Ishikawa (cell line): Measurements from ENCODE around the gene CORO1A.

Source experiments
- CEBPB ChIP-seq: IDR thresholded peaks from 2 replicates; pipeline ENCODE4 v1.6.1; 2012
- CREB1 ChIP-seq: IDR thresholded peaks from 2 replicates; pipeline ENCODE4 v1.6.1; 2012; ENCODE audit warnings: low read depth
- EGR1 ChIP-seq: IDR thresholded peaks from 2 replicates; pipeline ENCODE4 v1.6.1; 2012
- EP300 ChIP-seq: IDR thresholded peaks from 2 replicates; pipeline ENCODE4 v1.6.1; 2012; ENCODE audit warnings: borderline replicate concordance
- FOXM1 ChIP-seq: IDR thresholded peaks from 2 replicates; pipeline ENCODE4 v1.6.1; 2012; ENCODE audit warnings: low read depth, borderline replicate concordance
- NFIC ChIP-seq: IDR thresholded peaks from 2 replicates; pipeline ENCODE4 v1.6.1; 2012
- RAD21 ChIP-seq: IDR thresholded peaks from 2 replicates; pipeline ENCODE4 v1.6.1; 2012; ENCODE audit warnings: low read depth
- TAF1 ChIP-seq: IDR thresholded peaks from 2 replicates; pipeline ENCODE4 v1.6.1; 2012; ENCODE audit warnings: low read depth, mild to moderate bottlenecking
- TCF12 ChIP-seq: IDR thresholded peaks from 2 replicates; pipeline ENCODE4 v1.6.1; 2012; ENCODE audit warnings: low read depth
- TEAD4 ChIP-seq: IDR thresholded peaks from 2 replicates; pipeline ENCODE4 v1.6.1; 2012
- YY1 ChIP-seq: IDR thresholded peaks from 2 replicates; pipeline ENCODE4 v1.6.1; 2012; ENCODE audit warnings: low read depth
- ZBTB7A ChIP-seq: IDR thresholded peaks from 2 replicates; pipeline ENCODE4 v1.6.1; 2012; ENCODE audit warnings: low read depth
- TF ChIP-seq, protein P1 (sequence below): IDR thresholded peaks from 2 replicates; pipeline ENCODE4 v1.6.1; 2012
- TF ChIP-seq, protein P2 (sequence below): IDR thresholded peaks from 2 replicates; pipeline ENCODE4 v1.6.1; 2012; ENCODE audit warnings: low read depth, mild to moderate bottlenecking
- TF ChIP-seq, protein P3 (sequence below): IDR thresholded peaks from 2 replicates; pipeline ENCODE4 v1.6.1; 2012

The CORO1A gene

DNA sequence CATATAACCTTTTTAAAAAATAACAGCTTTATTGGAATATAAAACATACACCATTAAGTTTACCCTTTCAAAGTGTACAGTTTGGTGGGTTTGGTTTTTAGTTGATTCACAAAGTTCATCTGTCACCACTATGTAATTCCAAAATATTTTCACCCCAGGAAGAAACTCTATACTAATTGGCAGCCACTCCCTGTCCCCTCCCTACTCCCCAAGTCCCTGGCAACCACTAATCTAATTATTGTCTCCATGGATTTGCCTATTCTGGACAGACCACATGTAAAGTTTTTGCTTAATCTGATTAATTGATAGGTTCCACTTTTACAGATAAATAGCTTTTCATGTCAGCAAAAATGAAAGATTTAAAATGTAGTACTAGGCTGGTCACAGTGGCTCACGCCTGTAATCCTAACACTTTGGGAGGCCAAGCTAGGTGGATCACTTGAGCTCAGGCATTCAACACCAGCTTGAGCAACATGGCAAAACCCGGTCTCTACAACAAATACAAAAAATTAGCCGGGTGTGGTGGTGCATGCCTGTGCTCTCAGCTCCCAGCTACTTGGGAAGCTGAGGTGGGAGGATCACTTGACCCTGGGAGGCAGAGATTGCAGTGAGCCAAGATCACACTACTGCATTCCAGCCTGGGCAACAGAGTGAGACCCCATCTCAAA, 35.4 kb upstream of the CORO1A start:
- TF ChIP-seq, protein P1, sequence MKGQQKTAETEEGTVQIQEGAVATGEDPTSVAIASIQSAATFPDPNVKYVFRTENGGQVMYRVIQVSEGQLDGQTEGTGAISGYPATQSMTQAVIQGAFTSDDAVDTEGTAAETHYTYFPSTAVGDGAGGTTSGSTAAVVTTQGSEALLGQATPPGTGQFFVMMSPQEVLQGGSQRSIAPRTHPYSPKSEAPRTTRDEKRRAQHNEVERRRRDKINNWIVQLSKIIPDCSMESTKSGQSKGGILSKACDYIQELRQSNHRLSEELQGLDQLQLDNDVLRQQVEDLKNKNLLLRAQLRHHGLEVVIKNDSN = no peak
- TF ChIP-seq, protein P2, sequence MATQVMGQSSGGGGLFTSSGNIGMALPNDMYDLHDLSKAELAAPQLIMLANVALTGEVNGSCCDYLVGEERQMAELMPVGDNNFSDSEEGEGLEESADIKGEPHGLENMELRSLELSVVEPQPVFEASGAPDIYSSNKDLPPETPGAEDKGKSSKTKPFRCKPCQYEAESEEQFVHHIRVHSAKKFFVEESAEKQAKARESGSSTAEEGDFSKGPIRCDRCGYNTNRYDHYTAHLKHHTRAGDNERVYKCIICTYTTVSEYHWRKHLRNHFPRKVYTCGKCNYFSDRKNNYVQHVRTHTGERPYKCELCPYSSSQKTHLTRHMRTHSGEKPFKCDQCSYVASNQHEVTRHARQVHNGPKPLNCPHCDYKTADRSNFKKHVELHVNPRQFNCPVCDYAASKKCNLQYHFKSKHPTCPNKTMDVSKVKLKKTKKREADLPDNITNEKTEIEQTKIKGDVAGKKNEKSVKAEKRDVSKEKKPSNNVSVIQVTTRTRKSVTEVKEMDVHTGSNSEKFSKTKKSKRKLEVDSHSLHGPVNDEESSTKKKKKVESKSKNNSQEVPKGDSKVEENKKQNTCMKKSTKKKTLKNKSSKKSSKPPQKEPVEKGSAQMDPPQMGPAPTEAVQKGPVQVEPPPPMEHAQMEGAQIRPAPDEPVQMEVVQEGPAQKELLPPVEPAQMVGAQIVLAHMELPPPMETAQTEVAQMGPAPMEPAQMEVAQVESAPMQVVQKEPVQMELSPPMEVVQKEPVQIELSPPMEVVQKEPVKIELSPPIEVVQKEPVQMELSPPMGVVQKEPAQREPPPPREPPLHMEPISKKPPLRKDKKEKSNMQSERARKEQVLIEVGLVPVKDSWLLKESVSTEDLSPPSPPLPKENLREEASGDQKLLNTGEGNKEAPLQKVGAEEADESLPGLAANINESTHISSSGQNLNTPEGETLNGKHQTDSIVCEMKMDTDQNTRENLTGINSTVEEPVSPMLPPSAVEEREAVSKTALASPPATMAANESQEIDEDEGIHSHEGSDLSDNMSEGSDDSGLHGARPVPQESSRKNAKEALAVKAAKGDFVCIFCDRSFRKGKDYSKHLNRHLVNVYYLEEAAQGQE = no peak
- TF ChIP-seq TEAD4 (no peak), FOXM1 (no peak), EP300 (no peak), NFIC (no peak), CREB1 (no peak), TAF1 (no peak), RAD21 (no peak), CEBPB (no peak), EGR1 (no peak), ZBTB7A (no peak), YY1 (no peak), TCF12 (no peak)
- TF ChIP-seq, protein P3, sequence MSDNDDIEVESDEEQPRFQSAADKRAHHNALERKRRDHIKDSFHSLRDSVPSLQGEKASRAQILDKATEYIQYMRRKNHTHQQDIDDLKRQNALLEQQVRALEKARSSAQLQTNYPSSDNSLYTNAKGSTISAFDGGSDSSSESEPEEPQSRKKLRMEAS = no peak

DNA sequence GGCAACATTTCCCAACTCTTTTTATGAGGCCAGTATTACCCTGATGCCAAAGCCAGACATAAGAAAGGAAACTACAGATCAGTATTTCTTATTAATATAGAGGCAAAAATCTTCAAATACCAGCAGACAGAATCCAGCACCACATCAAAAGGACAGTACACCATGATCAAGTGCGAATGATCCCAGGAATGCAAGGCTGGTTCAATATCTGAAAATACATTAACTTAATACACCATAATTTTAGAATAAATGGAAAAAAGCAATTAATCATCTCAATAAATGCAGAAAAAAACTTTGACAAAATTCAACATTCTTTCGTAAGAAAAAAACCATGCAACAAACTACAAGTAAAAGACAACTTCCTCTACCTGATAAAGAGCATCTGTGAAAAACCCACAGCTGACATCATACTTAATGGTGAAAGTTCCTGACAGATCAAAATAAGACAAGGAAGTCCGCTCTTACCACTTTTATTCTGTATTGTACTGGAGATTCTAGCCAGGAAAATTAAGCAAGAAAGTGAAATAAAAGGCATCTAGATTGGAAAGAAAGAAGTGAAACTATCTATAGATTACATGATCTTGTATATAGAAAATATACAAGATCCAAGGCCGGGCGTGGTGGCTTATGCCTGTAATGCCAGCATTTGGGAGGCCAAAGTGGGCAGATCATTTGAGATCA, 34.0 kb upstream of the CORO1A start:
- TF ChIP-seq NFIC = no peak
- TF ChIP-seq CEBPB = no peak
- no peak for TF ChIP-seq EGR1
- no peak for TF ChIP-seq EP300
- TF ChIP-seq, protein P2 = no peak
- no peak for TF ChIP-seq CREB1
- TF ChIP-seq TAF1 = no peak
- TF ChIP-seq TEAD4 = no peak
- TF ChIP-seq, protein P3 = no peak
- TF ChIP-seq FOXM1 = no peak
- TF ChIP-seq ZBTB7A = no peak

DNA sequence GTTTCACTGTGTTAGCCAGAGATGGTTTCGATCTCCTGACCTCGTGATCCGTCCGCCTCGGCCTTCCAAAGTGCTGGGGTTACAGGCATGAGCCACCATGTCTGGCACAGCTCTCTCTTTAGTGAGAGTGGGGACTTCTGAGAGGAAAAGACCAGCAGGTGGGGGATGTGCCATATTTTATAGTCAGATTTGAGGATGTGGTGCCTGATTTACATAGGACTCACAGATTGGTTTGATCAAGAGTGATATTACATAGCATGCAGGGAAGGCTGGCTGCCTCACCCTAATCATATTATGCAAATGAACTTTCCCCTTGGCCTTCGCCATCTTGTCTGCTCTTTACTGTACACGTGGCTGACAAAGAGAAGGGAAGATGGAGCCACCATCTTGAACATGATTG, 32.3 kb upstream of the CORO1A start:
- TF ChIP-seq, protein P3 = no peak
- TF ChIP-seq, protein P2 = no peak
- TF ChIP-seq EP300 = no peak
- TF ChIP-seq RAD21 = no peak
- no peak for TF ChIP-seq EGR1
- no peak for TF ChIP-seq FOXM1
- no peak for TF ChIP-seq ZBTB7A
- no peak for TF ChIP-seq TCF12
- TF ChIP-seq NFIC = no peak
- no peak for TF ChIP-seq CREB1
- TF ChIP-seq, protein P1 = no peak
- no peak for TF ChIP-seq TAF1
- no peak for TF ChIP-seq YY1
- no peak for TF ChIP-seq CEBPB
- TF ChIP-seq TEAD4 = no peak

DNA sequence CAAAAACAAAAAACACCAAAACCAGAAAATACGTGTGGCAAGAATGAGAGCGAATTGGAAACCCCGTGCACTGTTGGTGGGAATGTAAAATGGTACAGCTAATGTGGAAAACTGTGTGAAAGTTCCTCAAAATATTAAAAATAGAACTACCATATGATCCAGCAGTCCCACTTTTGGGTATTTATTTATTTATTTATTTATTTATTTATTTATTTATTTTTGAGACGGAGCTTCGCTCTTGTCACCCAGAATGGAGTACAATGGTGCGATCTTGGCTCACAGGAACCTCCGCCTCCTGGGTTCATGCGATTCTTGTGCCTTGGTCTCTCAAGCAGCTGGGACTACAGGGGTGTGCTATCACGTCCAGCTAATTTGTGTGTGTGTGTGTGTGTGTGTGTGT, 30.9 kb upstream of the CORO1A start:
- no peak for TF ChIP-seq ZBTB7A
- TF ChIP-seq FOXM1 = no peak
- no peak for TF ChIP-seq EGR1
- TF ChIP-seq, protein P1 = no peak
- TF ChIP-seq TEAD4 = no peak
- TF ChIP-seq EP300 = no peak
- TF ChIP-seq CREB1 = no peak
- no peak for TF ChIP-seq RAD21
